ENCODE data around the gene CLK2.
"Not testable (repeated sequence)": the region's sequence is repeated elsewhere in the genome, so short reads cannot be mapped to it uniquely, and the experiment has no call there.

Gene CLK2

GRCh38 chr1:155242805-155243358 is 30.4 kb downstream of the CLK2 start:
- DNase-seq (ENCODE audit: low spot score), result no peak

GRCh38 chr1:155241841-155242264 is 31.5 kb downstream of the CLK2 start:
- peak; percentile 54 for DNase-seq (ENCODE audit: low spot score)

- DNase-seq (ENCODE audit: low spot score), result peak; percentile 87
These were observed 32.1 kb downstream of the CLK2 start for GRCh38 chr1:155241069-155241679.

GRCh38 chr1:155236451-155236850 is 36.9 kb downstream of the CLK2 start:
- no peak for DNase-seq (ENCODE audit: low spot score)

- not testable (repeated sequence) for DNase-seq (ENCODE audit: low spot score)
These were observed 37.9 kb downstream of the CLK2 start for GRCh38 chr1:155235375-155235774.

GRCh38 chr1:155233502-155233901 is 39.8 kb downstream of the CLK2 start:
- DNase-seq (ENCODE audit: low spot score), result not testable (repeated sequence)

- DNase-seq (ENCODE audit: low spot score), result not testable (repeated sequence)
These were observed 41.0 kb downstream of the CLK2 start for GRCh38 chr1:155232001-155232978.

GRCh38 chr1:155231302-155231701 is 42.0 kb downstream of the CLK2 start:
- not testable (repeated sequence) for DNase-seq (ENCODE audit: low spot score)

- DNase-seq (ENCODE audit: low spot score), result no peak
These were observed 45.2 kb downstream of the CLK2 start for GRCh38 chr1:155228096-155228427.

GRCh38 chr1:155227261-155228095 is 45.8 kb downstream of the CLK2 start:
- DNase-seq (ENCODE audit: low spot score), result peak; percentile 99

- peak; percentile 80 for DNase-seq (ENCODE audit: low spot score)
These were observed 46.4 kb downstream of the CLK2 start for GRCh38 chr1:155226910-155227260.

- DNase-seq (ENCODE audit: low spot score), result peak; percentile 90
These were observed 47.0 kb downstream of the CLK2 start for GRCh38 chr1:155226188-155226909.

GRCh38 chr1:155225404-155225759 is 47.9 kb downstream of the CLK2 start:
- not testable (repeated sequence) for DNase-seq (ENCODE audit: low spot score)

GRCh38 chr1:155223047-155223446 is 50.3 kb downstream of the CLK2 start:
- no peak for DNase-seq (ENCODE audit: low spot score)

GRCh38 chr1:155220211-155220965 is 52.9 kb downstream of the CLK2 start:
- not testable (repeated sequence) for DNase-seq (ENCODE audit: low spot score)

GRCh38 chr1:155219592-155220031 is 53.7 kb downstream of the CLK2 start:
- no peak for DNase-seq (ENCODE audit: low spot score)

GRCh38 chr1:155218854-155219591 is 54.3 kb downstream of the CLK2 start:
- DNase-seq (ENCODE audit: low spot score), result peak; percentile 60

GRCh38 chr1:155214702-155215101 is 58.6 kb downstream of the CLK2 start:
- not testable (repeated sequence) for DNase-seq (ENCODE audit: low spot score)

All from RKO (cell line).